Coronary artery (tissue), 2 donors: ENCODE data around the gene FHOD1.
A peak's percentile ranks its signal among the peaks of the same experiment; 100 is the strongest.

Experiments
- DNase-seq: peaks from one replicate; pipeline ENCODE4 v3.0.0-alpha.2; 2017; ENCODE audit warnings: low spot score
- H3K27ac ChIP-seq, 2 donors: fragments of 200-600 bp; sonication (generic); one replicate each; pipeline ENCODE4 v1.5.1; 2016 to 2019
- H3K4me3 ChIP-seq: fragments of 200-600 bp; sonication (generic); 2 replicates; pipeline ENCODE4 v1.5.1; 2016; ENCODE audit warnings: mild to moderate bottlenecking, moderate library complexity
- CTCF ChIP-seq: fragments of 200-600 bp; sonication (generic); IDR thresholded peaks from one replicate; pipeline ENCODE4 v1.5.1; 2019; ENCODE audit warnings: antibody characterized with exemption

FHOD1 gene

GRCh38 chr16:67248401-67249177 is 1.3 kb upstream of the FHOD1 start, which contains the start of gene SLC9A5:
Gene SLC9A5 (plus strand): TSS chr16:67248979. CDS start chr16:67249015, 36 bp downstream.
- Histone ChIP-seq H3K27ac (peak within 1 kb of the TSS in 1 of 2 donors; percentile 2), H3K4me3 (peak within 1 kb of the TSS; percentile 86)
- no peak for TF ChIP-seq CTCF
- DNase-seq = no peak

GRCh38 chr16:67248073-67248400 is 756 bp upstream of the FHOD1 start:
- Histone ChIP-seq H3K27ac (no peak overlapping the region), H3K4me3 (peak overlapping the region; percentile 86)
- TF ChIP-seq CTCF = no peak
- no peak for DNase-seq

- peak; percentile 80 for DNase-seq
- peak overlapping the region; percentile 59 to 93 for H3K27ac ChIP-seq
- TF ChIP-seq CTCF = no peak
- H3K4me3 ChIP-seq = peak overlapping the region; percentile 86
Observed at GRCh38 chr16:67246756-67247191, 507 bp downstream of the FHOD1 start.

- Histone ChIP-seq H3K4me3 (peak overlapping the region; percentile 86), H3K27ac (peak overlapping the region; percentile 59 to 93)
- peak; percentile 88 for DNase-seq
- no peak for TF ChIP-seq CTCF
Observed at GRCh38 chr16:67246081-67246755, 1.1 kb downstream of the FHOD1 start.

- DNase-seq = peak; percentile 83
- peak overlapping the region; percentile 59 to 93 for H3K27ac ChIP-seq
- TF ChIP-seq CTCF = no peak
- H3K4me3 ChIP-seq = peak overlapping the region; percentile 86
Observed at GRCh38 chr16:67245674-67246080, 1.6 kb downstream of the FHOD1 start.

GRCh38 chr16:67245186-67245585 is 2.1 kb downstream of the FHOD1 start:
- Histone ChIP-seq H3K4me3 (peak overlapping the region; percentile 86), H3K27ac (peak overlapping the region; percentile 64 to 93)
- TF ChIP-seq CTCF = no peak
- DNase-seq = no peak
